HEK293T (cell line): ENCODE measurements around the gene FAAH2.

Experiments
- BHLHE40 ChIP-seq: fragments of 450-650 bp; IDR thresholded peaks from 2 replicates; pipeline ENCODE4 v1.6.1; 2016; ENCODE audit warnings: mild to moderate bottlenecking, moderate library complexity, borderline replicate concordance
- CTBP1 ChIP-seq: fragments of 450-650 bp; IDR thresholded peaks from 2 replicates; pipeline ENCODE4 v1.6.1; 2016; ENCODE audit warnings: borderline replicate concordance
- ELF4 ChIP-seq: fragments of 450-650 bp; IDR thresholded peaks from 2 replicates; pipeline ENCODE4 v1.6.1; 2017; ENCODE audit warnings: antibody characterized with exemption
- FOXA1 ChIP-seq: fragments of 450-650 bp; IDR thresholded peaks from 2 replicates; pipeline ENCODE4 v1.6.1; 2016; ENCODE audit warnings: mild to moderate bottlenecking
- FOXM1 ChIP-seq: fragments of 450-650 bp; IDR thresholded peaks from 2 replicates; pipeline ENCODE4 v1.6.1; 2017; ENCODE audit warnings: mild to moderate bottlenecking, borderline replicate concordance
- L3MBTL2 ChIP-seq: fragments of 450-650 bp; conservative IDR thresholded peaks from 2 replicates; pipeline ENCODE4 v1.6.1; 2016; ENCODE audit warnings: mild to moderate bottlenecking
- SP1 ChIP-seq: fragments of 450-650 bp; IDR thresholded peaks from 2 replicates; pipeline ENCODE4 v1.6.1; 2017
- ZNF384 ChIP-seq: fragments of 450-650 bp; IDR thresholded peaks from 2 replicates; pipeline ENCODE4 v1.6.1; 2016

DNA sequence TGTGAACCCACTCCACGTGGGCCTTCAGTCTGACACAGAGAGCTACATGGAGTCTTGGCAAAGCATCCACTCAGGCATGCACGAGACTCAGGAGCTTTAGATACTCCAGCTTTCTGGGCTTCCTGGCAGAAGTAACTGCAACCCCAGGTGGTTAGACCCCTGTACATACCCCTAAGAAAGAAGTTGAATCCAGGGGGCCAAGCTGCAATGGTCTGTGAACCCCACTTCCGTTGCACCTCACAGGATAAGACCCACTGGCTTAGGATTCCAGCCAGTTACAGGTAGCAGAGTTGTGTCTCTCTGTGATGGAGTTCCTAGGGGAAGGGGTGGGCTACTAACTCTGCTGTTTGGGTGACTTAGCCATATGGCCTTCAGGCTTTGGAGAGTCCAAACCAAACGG is 21.4 kb upstream of the FAAH2 start:
- TF ChIP-seq CTBP1 = no peak
- TF ChIP-seq SP1 = no peak
- TF ChIP-seq BHLHE40 = no peak
- TF ChIP-seq ZNF384 = no peak
- TF ChIP-seq FOXA1 = no peak
- TF ChIP-seq FOXM1 = no peak
- TF ChIP-seq L3MBTL2 = no peak
- TF ChIP-seq ELF4 = no peak
